HG03095 (cell line): Measurements from ENCODE around the gene CNGB1.

Source experiments
- ATAC-seq: cut with Tn5 transposase; IDR thresholded peaks from one replicate; pipeline ENCODE4 v1.9.1; 2021; ENCODE audit warnings: moderate library complexity; ENCODE audit not compliant: unreplicated experiment

The CNGB1 gene

DNA sequence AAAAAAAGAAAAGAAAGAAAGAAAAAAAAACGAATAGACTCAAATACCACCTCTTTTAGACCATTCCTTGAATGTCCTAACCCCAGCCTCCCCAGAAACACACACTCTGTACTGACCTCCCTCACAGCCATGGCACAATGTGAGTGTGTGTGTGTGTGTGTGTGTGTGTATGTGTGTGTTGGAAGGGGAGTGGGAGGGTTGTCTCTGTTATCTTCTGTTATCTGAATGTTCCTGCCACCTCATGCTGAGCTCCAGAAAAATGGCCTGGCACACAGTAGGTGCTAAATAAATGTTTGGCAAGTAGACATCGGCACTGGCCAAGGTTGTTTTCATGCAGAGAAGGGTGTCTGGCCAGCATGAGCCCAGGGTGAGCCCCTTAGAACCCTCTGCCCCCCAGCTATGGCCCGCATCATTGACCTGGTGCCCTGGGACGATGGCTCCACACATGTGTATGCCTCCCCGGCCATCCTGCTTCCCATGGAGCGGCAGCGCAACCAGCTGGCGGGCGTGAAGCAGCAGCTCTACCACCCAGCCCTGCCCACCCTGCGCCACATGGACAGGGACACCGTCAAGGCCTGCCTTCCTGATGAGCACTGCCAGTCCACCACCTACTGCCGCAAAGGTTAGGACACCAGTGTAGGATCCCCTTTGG lies 6.6 kb upstream of the CNGB1 start:
- no peak for ATAC-seq

DNA sequence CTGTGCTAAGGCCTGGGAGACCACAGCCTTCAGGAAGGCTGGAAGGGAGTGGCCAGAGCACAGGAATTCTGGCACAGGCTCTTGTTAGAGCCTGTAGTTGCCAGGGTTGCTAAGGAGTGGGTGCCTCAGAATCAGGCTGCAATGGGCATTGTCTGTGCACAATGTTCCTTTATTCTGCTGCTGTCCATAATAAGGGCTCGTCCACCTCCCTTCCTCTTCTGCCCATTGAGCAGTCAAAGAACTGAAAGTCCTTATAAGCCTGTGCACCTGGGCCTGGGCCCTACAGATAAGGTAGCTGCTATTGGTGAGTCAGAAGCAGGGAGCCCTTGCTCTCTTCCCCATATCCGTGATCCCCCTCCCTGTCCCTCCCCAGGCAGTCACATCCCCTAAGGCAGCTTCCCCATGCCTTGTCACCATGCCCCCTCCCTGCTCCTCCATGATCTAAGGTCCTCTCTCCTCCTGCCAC lies 5.4 kb upstream of the CNGB1 start:
- ATAC-seq = no peak

DNA sequence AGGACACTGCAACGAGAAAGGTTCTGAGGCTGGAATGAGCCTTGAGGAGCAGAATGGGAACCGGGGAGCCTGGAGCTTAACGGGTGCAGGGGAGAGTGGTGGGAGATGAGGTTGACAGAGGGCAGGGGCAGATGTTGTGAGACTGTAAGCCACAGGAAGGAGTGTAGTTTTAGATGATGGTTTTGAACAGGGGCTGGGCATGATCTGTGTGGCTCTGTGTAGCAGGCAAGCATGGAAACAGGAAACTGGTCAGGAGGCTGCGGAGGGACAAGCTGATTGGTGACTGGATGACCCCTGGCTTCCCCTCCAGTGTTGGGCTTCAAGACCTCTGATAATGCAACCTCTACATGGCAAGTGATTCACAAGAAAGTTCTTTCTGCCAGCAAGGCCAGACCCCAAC lies 1.4 kb upstream of the CNGB1 start:
- ATAC-seq = no peak

DNA sequence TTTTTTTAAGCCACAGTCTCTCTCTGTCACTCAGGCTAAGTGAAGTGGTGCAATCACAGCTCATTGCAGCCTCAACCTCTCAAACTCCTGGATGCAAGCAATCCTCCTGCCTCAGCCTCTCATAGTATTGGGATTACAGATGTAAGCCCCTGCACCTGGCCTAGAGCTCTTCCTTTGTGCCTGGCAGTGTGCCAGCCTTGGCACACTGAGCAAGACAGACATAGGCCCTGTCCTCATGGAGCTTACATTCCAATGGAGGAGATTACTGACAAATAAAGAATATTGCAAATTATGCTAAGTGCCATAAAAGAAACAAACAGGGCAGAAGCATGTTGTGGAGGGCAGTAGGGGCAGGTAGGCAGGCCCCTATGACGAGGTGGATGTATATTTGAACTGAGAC lies 920 bp upstream of the CNGB1 start:
- ATAC-seq = no peak

DNA sequence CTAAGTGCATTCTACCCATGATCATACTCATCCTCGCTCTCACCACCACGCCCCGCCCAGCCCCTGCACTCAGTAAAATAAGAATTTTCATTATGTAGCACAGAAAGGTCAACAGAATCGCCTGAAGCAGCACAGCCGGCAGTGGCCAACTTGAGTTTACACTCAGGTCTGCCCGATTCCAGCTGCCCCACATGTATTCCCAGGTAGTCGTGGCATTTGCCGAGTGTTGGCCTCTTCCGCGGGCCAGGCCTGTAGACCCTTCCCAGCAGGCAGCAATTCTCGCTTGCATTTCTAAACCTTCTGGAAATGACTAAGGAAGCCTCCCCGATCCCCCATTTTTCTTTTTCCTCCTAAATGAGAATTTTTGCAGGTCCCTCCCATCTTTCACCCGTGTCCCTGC lies 609 bp downstream of the CNGB1 start:
- no peak for ATAC-seq

DNA sequence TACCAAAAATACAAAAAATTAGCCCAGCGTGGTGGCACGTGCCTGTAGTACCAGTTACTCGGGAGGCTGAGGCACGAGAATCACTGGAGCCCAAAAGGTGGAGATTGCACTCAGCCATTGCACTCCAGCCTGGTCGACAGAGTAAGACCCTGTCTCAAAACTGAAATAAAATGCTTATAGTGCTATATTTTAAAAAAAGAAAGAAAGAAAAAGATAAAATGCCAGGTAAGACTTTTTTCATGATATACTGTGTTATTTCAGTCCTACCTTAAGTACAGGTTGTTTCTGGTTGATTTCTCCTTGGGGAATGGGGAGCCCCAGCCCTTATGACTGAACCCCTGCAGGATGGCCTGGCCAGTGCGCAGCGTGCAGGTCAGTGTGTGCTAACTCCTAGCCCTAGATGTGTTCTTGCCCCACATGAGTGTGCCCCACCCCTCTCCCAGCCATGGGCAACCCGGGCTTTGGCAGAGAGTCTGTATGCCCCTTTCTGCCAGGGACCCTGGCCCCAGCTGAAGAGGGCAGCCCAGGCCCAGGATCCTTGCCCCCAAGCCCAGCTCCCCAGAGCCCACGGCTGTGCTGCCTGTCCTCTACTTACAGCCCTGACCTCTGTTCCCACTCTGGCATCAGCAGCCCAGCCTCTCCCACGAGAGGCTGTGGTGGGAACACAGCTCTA lies 1.3 kb downstream of the CNGB1 start:
- ATAC-seq = no peak

DNA sequence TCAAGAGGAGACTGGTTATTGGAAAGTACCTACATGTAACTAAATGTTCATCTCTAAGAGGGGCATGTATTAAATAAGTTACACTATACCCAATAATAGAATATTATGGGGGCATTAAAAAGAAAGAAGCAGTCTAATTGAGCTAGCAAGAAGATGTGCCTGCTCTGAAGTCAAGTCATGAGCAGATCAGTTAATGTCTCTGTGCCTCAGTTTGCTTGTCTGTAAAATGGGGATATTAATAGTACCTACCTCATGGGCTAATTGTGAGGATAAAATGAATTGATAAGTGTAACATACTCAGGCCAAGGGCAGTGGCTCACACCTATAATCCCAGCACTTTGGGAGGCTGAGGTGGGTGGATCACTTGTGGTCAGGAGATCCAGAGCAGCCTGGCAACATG lies 3.0 kb downstream of the CNGB1 start:
- ATAC-seq = no peak

DNA sequence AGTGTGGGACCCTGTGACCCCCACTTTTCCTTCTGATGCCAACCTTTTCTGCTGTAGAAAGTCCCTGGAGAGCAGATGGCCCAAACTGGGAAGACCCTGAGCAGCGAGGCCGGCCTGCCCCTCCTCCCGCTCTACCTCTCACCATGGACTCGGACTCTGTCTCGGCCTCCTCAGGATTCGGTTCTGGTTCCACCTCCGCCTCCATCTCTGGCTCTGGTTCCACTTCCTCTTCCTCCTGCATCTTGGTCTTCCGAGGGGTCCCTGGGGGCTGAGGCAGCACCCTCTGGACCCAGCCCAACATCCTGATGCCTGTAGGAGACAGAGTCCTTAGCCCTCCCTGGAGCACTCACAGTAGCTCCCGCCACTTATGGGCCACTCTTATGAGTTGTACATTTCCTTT lies 3.9 kb downstream of the CNGB1 start:
- no peak for ATAC-seq

DNA sequence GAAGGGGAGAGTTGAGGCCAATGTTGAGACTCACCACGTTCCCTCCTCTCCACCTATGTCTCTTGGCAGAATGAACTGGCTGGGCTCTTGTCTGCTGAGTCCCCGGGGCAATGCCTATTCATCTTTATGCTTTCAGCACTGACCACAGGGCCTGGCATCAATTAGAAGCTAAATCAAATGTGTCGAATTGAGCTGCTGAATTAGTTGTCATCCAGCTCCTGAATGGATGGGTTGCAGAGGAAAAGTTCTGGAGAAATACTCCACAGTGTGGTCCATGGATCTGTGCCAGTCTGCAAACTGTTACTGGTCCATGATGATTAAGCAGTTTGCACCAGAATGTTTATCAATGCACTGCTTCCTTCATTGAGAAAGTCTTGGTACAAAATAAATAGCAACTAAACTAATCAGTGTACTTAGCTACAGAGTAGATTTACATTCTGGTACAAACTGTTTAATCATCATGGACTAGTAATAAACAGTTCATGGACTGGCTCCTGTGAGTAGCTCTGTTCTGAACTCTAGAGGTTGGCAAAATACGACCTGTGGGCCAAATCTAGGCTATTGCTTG lies 4.6 kb downstream of the CNGB1 start:
- ATAC-seq = no peak

DNA sequence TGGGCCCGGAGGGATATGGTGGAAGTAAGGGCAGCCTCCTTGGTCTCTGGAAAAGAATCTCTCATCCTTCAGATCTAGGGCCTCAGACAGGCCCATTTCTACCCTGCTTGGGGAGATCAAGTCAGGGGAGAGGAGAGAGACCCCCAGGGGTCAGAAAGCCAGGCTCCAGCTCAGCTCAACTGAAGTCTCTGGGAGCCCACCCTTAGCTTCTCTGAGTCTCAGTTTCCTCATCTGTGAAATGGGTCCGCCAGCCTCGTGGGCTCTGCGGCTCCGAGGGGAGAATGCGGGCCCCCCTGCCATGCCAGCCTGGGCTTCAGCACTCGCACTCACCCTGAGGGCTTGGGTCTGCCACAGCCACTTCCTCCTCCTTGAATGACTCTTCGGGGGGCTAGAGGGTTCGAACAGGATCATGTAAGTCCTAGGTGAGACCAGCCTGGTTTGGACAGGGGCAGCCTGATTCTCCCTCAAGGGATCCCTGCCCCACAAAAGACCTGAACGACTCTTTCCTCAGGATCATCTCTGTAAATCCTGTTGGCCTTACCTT lies 6.7 kb downstream of the CNGB1 start:
- ATAC-seq = no peak

DNA sequence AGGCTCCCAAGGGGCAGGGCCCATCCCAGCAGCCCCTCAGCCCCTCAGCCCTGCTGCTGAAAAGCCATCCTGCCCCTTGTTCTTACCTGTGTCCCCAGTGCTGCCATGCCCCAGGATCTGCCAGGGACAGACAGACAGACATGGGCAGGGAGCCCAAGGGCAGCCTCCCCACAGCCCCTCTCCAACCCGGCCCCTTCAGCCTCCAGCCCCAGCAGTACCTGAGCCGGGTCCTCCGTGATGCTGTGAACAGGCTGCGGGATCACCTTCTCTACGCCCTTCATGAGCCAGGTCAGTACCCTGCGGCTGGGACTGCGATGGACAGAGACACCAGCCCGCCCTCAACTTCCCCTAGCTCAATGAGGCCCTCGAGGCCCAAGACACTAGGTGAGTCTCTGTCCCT lies 8.2 kb downstream of the CNGB1 start:
- no peak for ATAC-seq

DNA sequence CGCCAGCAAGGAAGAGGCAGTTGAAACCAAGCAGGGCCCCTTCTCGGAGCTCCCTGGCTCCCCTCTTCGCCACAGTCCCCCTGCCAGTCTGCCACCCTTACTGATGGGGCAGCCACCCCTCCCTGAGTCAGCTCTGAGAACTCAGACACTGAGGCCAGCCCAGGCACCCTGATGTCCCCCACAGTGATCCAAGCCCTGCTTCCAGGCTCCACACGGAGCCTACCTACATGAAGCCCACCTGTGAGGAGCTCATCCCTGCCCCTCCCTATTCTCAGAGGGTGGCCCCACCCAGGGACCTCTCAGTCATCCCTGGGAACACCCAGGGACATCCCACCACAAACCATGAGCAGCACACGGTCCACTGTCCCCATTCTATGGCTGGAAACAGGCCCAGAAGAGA lies 8.9 kb downstream of the CNGB1 start:
- ATAC-seq = no peak

DNA sequence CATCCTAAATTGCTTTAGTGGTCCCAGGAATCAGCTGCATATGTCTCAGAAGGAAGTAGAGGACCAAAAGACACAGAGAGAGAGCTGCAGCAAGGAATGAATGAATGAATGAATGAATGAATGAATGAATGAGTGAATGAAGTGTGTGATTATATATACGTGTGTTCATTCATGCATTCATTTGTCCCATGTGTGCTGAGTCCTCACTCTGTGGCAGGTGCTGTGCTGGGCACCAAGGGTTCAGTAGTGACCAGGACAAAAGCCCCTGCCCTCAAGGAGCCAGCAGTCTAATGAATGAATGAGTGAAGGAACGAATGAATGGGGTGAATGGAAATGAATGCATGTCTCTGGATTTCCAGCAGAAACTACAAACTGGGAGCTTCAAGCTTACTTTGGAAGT lies 9.4 kb downstream of the CNGB1 start:
- no peak for ATAC-seq

DNA sequence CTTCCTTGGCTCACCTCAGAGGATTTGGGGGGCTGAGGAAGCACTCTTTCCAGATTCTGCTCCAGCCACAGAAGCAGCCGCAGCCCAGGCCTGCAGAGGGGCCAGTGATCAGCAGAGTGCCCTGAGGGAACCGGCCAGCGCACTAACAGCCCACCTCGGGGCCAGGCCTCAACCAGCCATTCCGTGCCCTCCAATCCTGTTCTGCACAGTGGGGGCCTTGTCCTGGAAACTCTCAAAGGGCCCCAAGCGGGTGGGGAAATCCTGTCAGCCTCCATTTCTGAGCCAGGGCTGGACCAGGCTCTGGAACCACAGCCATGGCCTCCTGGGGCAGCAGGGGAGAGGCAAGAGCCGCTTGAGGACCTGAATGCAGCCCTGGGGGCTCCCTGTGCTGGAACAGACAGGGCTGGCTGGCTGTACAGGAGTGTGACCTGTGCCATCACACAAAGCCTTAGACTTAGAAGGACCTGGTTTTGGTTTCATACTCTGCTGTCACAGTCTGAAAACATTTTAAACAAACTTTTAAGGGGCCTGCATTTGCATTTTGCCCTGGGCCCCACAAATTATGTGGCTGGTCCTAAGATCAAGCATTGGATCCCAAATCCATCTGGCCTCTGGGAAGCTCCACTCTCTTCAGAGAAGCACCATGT lies 10.0 kb downstream of the CNGB1 start:
- no peak for ATAC-seq

DNA sequence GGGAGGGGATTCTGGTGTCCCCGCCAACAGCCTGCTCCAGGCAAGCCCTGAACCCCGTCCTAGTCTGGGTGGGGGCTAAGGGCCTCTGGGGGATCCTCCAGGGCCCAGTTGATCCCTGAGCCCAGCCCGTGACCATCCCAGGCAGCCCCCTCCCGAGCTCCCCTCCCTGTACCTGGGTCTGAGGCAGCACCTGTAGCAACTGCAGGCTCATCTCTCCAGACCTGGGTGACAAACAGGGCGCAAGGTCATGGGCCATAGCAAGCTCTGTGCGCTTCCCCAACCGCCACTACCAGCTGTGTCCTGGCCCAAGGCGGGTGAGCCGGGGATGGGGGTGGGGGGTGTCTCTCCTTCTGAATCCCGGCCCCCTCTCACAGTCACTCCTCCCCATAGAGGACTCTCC lies 10.6 kb downstream of the CNGB1 start:
- no peak for ATAC-seq

DNA sequence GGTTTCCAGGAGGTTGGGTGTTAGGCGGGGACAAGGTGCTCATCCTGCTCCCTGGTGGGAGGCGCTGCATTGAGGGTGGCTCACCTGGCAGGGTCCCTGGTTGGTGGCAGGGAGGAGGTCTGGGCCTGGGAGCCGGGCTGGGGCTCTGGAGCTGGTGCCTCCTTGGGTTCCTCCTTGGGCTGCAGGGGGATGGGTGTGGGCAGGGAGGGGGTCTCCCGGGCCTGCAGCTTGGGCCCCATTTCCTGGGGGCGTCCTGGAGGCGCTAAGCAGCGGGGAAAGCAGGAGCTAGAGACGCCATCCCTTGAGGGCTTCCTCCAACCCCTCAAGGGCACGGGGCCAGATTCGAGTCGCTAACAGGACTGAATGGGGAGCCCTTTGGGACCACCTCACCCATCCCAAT lies 11.1 kb downstream of the CNGB1 start:
- ATAC-seq = no peak

DNA sequence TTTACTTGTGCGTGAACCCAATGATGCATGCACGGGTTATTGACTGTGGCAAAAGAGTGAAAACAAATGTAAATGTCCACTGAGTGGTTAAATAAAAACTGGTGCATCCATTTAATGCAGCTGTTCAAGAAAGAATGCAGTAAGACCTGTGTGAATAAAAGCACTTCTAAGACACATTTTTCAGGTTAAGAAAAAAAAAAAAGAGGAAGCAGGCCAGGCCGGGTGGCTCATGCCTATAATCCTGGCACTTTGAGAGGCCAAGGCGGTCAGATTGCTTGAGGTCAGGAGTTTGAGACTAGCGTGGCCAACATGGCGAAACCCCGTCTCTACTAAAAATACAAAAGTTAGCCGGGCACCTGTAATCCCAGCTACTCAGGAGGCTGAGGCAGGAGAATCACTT lies 11.8 kb downstream of the CNGB1 start:
- ATAC-seq = no peak

DNA sequence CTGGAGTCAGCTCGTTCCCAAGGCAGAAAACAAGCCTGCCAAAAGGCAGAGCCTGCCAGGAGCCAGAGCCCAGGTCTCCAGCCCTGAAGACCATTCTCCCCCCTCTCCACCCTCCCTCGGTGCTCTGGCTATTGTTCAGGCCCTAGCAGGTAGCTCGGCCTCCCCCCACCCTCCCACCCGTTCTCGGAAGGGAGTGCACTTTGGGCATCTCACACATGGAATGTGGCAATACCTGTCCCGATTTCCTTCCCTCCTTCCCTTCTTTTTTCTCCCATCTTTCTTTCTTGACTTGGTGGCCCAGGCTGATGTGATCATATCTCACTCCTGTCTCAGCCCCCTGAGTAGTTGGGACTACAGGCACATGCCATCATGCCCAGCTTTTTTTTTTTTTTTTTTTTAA lies 12.4 kb downstream of the CNGB1 start:
- no peak for ATAC-seq

DNA sequence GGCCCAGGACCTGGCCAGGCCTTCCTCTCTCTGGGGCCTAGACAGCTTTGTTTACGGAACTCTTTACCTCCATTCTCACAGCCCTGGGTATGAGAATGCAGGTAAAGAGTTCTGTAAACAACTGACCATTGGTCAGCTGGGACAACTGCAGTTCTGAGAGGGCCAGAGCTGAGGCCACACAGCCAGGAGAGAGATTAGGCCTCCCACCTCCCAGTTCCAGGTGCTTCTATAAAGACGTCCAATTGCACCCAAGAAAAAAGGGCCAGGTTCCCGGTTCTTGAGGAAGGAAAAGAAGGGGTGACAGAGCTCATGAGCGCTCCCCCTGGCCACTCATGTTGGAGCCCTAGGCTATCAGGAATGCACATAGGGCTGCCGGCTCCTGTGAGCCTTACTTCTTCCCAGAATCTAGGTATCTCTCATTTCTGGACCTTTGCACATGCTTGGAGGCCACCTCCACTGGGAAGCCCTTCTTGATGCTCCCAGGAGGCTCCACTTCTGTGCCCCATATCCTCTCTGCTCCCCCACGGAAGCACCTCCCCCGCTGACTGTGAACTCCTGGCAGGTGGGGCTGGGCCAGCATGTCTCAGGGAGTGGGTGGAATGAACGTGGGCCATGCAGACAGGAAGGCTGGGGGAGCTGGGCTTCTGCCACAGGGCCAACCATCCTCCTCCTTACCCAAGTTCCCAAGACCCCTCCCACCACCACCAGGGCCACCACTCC lies 13.1 kb downstream of the CNGB1 start:
- ATAC-seq = no peak

DNA sequence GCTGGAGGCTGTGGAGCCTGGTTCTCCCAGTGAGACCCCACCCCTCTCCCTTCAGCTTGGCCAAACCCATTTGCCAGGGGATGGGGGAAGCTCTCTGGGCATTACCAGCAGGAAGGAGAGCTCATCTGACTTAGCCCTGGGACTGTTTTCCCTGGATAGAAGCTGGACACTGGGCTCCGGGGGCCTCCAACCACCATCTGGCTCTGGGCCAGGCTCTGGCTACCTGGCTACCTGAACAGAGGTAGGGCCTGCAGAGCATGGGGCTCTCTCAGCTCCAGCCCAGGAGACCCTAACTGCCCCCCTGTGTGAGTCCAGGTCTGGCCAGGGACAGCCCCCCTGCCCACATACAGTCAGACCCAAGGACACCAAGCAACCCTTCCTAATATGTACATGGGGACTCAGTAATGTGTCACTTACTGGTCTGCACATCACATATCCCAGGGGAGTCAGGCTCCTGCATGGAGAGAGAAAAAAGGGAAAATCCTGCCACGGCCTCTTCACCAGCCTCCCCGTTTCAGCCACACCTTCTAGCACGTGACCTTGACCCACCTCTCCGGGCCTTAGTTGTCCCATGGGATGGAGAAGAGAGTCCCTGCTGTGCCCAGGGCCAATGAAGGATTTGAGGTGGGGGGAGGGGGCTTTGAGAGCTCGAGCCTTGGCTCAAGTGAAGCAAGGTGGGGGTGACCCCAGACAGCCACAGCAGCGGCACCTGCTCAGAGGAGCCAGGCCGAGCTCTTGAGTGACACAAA lies 13.8 kb downstream of the CNGB1 start:
- ATAC-seq = no peak
